Nucleus accumbens (tissue), 56 donors: ENCODE measurements around the gene SFMBT2.
"Not testable (repeated sequence)": the region's sequence is repeated elsewhere in the genome, so short reads cannot be mapped to it uniquely, and the experiment has no call there.

Source experiments
- DNase-seq, 56 donors: peaks; one replicate each; lab custom pipeline; 2025; lab: John Stamatoyannopoulos, UW

The SFMBT2 gene

GRCh38 chr10:7243139-7243538 lies 167.7 kb downstream of the SFMBT2 start:
- DNase-seq, result no peak

- no peak for DNase-seq
Measured at GRCh38 chr10:7239312-7239985, 171.4 kb downstream of the SFMBT2 start.

DNA sequence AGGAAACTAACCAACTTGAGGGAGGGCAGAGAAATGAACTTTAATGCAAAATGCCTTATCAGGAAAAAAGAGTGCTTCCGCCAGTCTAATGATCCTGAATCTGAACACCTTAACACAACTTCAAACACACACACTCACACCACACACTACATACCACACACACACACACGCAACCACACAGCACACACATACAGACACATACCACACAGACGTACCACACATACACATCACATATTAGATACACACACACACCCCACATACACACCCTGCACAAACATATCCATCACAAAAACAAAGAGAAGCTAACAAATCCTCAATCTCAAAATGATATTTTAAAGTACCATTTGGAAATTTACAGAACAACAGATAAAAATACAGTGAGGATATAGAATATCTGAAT lies 175.5 kb downstream of the SFMBT2 start:
- DNase-seq, result no peak

DNA sequence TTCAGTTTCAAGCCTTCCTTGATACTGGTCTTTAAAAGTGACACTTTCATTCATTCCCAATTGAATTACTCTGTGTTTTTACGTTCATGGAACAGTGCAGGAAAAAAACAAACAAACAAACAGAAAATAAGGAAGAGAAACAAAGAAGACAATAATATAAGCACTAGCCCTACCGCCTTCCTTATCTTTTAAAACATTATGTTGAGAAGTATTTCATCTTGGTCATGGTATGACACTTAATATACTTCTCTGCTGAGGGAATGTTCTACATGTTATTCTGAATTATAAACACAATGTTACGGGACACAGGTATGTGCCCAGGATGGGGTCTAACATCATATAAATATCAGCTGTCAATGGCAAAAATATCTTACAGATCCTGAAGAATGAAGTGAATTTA lies 176.7 kb downstream of the SFMBT2 start:
- no peak for DNase-seq

DNA sequence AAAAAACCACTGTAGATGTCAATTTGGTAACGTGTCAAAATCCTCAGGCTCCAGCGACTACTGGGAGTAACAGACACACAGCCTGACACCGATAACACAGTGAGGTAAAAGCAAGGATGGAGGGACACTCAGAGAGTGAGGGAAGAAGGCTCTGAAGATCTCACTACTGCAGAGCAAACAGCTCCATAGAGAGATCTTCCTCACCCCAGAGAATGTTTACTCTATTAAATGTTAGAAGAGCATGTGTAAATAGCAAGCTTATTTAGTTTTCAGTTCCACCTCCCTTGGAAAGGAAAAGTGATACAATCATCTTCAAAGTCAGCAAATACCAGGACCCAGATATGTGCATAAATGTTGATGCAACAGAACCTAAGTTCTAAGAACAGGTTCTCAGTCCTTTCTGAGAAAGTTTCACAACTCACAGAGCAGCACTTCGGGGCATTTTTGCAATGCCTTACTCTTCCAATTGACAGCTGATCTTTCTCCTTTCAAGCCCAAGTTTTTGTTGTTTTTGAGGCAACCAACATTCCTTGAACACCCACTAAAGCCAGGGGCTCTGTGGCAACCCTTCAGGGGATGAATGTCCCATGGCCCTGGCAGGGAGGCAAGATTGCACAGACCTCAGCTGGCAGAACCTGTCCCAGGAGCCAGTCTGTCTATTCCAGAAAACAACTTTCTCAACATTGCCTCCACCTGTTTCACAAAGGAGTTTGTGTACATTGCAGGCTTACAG lies 177.4 kb downstream of the SFMBT2 start:
- DNase-seq, result peak in 1 of 56 donors; percentile 7

DNA sequence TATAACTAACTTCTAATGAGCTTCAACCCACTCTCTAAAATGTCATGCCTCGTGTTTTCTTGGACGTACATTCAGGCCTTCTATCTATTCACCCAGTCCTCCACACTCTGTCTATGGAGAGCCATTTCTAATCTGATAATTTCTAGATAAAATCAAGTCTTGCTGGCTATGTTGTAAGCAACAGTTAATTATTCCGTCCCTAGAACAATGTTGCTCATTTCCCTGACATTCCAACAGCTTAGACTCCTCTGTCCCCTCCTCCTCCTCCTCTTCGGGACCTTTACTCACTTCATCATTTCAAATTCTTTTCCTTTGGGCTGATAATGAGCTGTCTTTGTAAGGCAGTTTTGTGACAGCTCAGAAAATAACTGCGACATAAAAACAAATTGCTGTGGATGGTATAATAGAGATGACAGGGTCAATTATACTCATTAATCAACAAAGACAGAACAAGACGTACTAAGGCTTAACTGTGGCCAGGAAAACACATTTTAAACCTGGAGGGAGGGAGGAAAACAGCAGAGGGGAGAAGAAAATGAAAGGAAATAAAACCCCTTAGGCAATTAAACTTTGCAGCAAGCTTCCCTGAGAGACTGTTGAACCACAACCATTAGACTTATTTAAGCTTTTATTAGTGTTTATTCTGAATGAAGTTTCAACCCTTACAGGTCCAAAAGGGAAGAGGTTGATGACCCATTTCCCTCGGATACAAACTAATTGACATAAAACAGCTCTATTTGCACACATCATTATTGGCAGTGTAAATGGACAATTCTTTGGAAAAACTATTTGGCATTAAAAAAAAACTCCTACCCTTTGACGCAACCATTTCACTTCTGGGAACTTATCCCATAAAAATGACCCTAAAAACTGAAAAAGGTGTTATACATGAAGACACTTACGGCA lies 179.1 kb downstream of the SFMBT2 start:
- DNase-seq, result no peak

GRCh38 chr10:7230951-7231350 lies 179.9 kb downstream of the SFMBT2 start:
- DNase-seq, result no peak

GRCh38 chr10:7230036-7230435 lies 180.8 kb downstream of the SFMBT2 start:
- no peak for DNase-seq

DNA sequence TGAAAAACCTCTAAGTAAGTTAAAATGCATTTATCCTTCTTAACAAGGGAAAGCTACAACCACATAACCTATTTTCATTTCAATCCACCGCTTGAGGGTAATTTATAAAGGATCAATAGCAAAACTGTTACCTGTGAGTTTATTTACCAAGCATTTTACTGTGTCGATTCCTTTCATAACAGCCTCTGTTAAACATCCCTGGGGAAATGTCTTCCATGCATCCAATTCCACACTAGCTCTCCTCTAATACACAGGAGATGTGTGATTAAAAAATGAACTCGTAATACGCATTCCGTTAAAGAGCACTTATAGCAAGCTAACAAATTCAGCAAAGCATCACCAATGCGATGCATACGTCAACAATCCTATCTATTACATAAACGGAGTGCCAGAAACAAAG lies 185.7 kb downstream of the SFMBT2 start:
- no peak for DNase-seq

- no peak for DNase-seq
Measured at GRCh38 chr10:7218968-7219367, 191.9 kb downstream of the SFMBT2 start.

DNA sequence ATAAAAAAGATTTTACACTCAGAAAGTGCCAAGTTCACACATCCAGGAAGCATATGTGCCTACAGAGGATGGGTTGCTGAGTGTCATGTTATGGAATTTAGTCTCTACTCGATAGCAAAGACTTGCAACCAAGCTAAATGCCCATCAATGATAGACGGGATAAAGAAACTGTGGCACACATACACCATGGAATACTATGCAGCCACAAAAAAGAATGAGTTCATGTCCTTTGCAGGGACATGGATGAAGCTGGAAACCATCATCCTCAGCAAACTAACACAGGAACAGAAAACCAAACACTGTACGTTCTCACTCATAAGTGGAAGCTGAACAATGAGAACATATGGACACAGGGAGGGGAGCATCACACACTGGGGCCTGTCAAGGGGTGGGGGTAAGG lies 198.1 kb downstream of the SFMBT2 start:
- not testable (repeated sequence) for DNase-seq

DNA sequence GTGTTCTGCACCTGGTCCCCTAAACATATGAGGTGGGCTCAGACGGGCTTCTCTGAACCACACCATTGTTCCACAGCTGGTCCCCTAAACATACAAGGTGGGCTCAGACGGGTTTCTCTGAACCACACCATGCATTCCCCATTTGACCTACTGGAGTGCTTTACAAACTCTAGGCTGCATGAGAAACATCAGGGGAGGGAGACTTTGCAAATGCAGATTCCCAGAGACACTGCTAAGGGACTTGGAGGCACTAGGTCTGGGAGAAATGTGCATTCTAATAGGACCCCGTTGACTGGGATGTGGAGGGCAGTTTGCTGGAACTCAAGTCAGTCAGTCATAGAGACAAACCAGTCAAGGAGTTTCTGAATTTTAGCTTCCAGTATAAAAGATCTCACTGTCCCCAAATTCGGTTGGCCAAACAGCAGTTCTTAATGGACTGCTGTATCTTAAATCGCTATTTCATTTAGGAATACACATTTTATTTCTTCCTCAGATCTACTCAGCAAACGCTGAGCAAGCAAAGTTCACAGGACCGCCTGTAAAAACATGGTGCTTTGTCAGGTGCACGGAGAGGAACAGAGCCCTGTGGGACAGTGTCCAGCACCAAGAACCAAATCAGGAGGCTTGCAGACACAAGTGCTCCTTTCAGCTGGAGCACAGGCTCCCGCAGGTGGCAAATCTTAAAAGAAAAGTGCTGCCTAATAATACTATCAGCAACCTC lies 198.8 kb downstream of the SFMBT2 start:
- DNase-seq, result no peak

DNA sequence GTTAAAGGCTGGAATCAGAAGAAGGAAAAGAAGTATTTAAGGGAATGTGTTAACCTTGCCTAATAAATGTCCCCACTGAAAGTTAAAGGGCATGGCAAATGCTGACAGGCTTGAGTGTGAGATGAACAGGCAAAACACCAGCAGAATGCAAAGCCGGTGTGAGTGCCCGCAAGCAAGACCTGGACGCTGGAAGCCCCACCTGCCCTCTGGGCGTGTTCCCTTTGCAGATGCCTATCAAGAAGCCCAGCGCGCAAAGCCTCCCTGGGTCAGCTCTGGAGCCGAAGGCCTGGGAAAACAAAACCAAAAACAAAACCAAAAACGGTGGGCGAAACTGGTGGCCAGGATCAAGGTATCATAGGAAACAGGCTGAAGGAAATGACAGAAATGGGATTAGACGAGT lies 200.3 kb downstream of the SFMBT2 start:
- no peak for DNase-seq

- no peak for DNase-seq
Measured at GRCh38 chr10:7209458-7209857, 201.4 kb downstream of the SFMBT2 start.

- DNase-seq, result no peak
Measured at GRCh38 chr10:7206412-7207100, 204.3 kb downstream of the SFMBT2 start.

GRCh38 chr10:7205656-7206055 lies 205.2 kb downstream of the SFMBT2 start:
- peak in 23 of 56 donors; percentile 2 to 61 (median 17) for DNase-seq

- no peak for DNase-seq
Measured at GRCh38 chr10:7202793-7203355, 208.0 kb downstream of the SFMBT2 start.

GRCh38 chr10:7199152-7199760 lies 211.6 kb downstream of the SFMBT2 start:
- no peak for DNase-seq

GRCh38 chr10:7196284-7196683 lies 214.6 kb downstream of the SFMBT2 start:
- DNase-seq, result no peak
